Activated CD4-positive, alpha-beta T cell treated with anti-CD3 and anti-CD28 coated beads for 36 hours (primary cell): ENCODE results near the gene CMC2. TPM values are rescaled to one million over a fixed set of nuclear protein-coding genes. Genes with fewer than 3 reads are reported as not detected.

Experiments used
- ATAC-seq: fragments of 200-7000 bp; cut with Tn5 transposase; one replicate; pipeline ENCODE4 v1.10.0; 2021; ENCODE audit warnings: mild to moderate bottlenecking, moderate library complexity
- CTCF ChIA-PET: fragments of 350-600 bp; sonication (Branson Sonifier 250); formaldehyde crosslinking; loops from one replicate; lab custom pipeline; 2021; ENCODE audit warnings: antibody characterized with exemption; lab: Charles Lee
- POLR2A ChIA-PET: fragments of 350-600 bp; sonication (Branson Sonifier 250); formaldehyde crosslinking; loops from one replicate; lab custom pipeline; 2021; ENCODE audit warnings: antibody characterized with exemption, inconsistent platforms; lab: Charles Lee
- DNase-seq: peaks from one replicate; pipeline ENCODE4 v3.0.0-alpha.2; 2020
- H3K27ac Mint-ChIP-seq: one replicate; pipeline ENCODE4 v1.8.0; 2021; ENCODE audit warnings: mixed read lengths
- H3K27me3 Mint-ChIP-seq: one replicate; pipeline ENCODE4 v1.8.0; 2021; ENCODE audit warnings: mixed read lengths
- H3K36me3 Mint-ChIP-seq: one replicate; pipeline ENCODE4 v1.8.0; 2021; ENCODE audit warnings: low read depth, mixed read lengths
- H3K4me1 Mint-ChIP-seq: one replicate; pipeline ENCODE4 v1.8.0; 2021; ENCODE audit warnings: mixed read lengths
- H3K4me3 Mint-ChIP-seq: one replicate; pipeline ENCODE4 v1.8.0; 2021; ENCODE audit warnings: mild to moderate bottlenecking, moderate library complexity, mixed read lengths
- H3K9me3 Mint-ChIP-seq: one replicate; pipeline ENCODE4 v1.8.0; 2021; ENCODE audit warnings: low read depth, mixed read lengths
- intact Hi-C, 2 experiments: fragments of 100-400 bp; cut with DNase I in 1 of 2; cut with micrococcal nuclease in 1 of 2; formaldehyde crosslinking; loops; one replicate each; pipeline versions ENCODE4 v1.14.2 to v1.15.1; 2022 to 2024; cut with DNase I, micrococcal nuclease
- total RNA-seq, 2 experiments: library from RNA; stranded (reverse); gene quantifications; one replicate each; pipeline ENCODE4 v1.2.3, GENCODE V29; 2021

Gene CMC2
- total RNA-seq, 2 experiments from 2014 or later, result 100.0 to 114 TPM

DNA sequence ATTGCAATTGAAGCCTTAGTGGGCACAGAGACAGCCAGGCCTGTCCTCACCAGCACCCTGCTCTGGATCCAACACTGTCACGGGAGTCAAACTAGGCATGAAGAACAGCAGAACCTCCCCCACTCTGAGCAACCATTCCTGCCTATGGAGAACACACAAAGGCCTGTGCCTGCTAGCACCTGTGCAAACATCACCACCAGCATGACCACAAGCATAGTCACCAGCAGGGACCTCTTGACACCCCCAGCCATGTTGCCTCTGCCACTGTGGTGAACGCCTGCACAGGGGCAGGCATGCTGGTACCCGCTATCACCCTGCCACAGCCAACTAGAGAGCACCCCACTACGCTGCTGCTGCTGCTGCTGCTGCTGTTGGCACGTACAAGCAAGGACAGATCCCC lies 51.7 kb downstream of the CMC2 start:
- ATAC-seq, result no peak
- H3K27me3 Mint-ChIP-seq, result no peaks in the 10 kb centered on the region
- H3K36me3 Mint-ChIP-seq, result peaks cover 6% of the 10 kb centered on the region
- no peak for DNase-seq
- peaks cover 38% of the 10 kb centered on the region for H3K9me3 Mint-ChIP-seq
- H3K4me1 Mint-ChIP-seq, result no peaks in the 10 kb centered on the region
- H3K27ac Mint-ChIP-seq, result no peak overlapping the region
- intact Hi-C loops, result no loop called here
- ChIA-PET CTCF (no interaction called here), POLR2A (no interaction called here)
- no peak overlapping the region for H3K4me3 Mint-ChIP-seq

DNA sequence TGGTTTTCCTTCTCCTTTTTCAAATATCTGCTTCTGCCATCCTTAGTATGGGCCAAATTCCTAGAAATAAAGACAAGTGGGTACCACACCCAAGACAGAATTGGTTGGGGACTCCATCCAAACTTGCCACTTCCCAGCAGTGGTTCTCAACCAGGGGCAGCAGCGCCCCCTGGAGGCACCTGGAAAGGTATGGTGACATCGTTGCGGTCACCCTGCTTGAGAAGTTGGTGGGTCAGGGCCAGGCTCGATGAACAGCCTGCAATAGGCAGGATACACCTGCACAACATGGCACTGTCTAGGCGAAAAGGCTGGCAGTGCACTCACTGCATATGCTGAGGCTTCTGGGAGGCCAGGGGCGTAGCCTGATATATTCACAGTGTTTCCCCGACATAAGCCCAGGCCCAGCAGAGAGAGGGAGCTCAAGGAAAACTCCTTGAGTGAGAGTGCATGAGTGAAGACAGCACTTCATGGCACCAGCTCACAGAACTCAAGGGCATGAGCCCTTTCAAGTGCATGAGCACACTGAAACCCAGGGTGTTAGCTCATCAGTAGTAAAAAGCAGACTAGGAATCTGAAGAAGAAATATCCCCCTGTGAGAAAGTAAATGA lies 57.7 kb downstream of the CMC2 start:
- Mint-ChIP-seq H3K27ac (no peak overlapping the region), H3K36me3 (no peaks in the 10 kb centered on the region), H3K4me3 (no peak overlapping the region), H3K27me3 (peaks cover 10% of the 10 kb centered on the region), H3K4me1 (peaks cover 22% of the 10 kb centered on the region), H3K9me3 (no peaks in the 10 kb centered on the region)
- ChIA-PET CTCF (interaction anchor here (0.6 to 1.7 kb wide), 10 partner anchors 11 to 422 kb away, joined by 3 to 11 read pairs (median 3); partner anchors contain the start of gene ATMIN), POLR2A (no interaction called here)
- peak; percentile 62 for ATAC-seq
- intact Hi-C loops, result loop anchor here (1.0 to 5.0 kb wide), 2 partner anchors 25 to 422 kb away; no protein-coding TSS in a partner anchor
- peak; percentile 79 for DNase-seq

DNA sequence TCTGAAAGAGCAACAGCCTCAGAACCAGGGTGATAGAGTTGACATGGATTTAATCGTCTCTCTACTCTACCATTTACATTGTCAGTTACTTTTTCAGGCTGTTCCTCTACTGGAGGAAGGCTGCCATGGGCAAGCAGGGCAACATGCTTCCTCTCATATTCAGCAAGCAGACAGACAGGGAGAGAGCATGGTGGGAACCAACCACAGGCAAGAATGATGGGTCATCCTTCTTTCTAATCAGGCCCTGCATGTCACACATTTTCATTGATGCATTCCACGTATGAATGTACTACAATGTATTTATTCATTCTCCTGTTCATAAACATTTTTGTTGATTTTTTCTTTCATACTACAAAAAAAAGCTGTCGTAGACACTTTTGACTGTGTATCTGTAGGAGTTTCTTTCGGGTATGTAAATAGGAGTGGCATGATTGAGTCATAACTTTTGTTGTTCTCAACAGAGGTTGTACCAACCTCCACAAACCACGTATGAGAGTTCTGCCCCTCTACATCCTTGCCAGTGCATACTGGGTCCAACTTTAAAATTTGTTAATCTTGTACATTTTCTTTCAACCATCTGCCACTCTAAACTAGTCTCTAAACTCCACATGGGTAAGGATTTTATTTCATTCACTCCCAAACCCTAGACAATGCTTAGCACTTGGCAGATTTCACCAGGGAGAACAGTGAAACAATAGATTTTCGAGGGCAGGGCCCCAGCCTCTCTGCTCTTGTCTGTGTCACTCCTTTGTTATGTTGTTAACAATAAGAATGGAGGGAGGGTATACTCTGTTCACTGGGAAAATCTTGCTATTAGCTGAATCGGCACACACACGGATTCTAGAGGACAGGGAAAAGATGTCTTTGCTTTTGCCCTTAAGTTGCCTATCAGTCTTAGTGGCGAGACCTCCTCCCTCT lies 58.7 kb downstream of the CMC2 start:
- DNase-seq, result peak; percentile 18
- Mint-ChIP-seq H3K27ac (peak overlapping the region; percentile 68), H3K27me3 (peaks cover 10% of the 10 kb centered on the region), H3K4me3 (no peak overlapping the region), H3K36me3 (no peaks in the 10 kb centered on the region), H3K4me1 (peaks cover 22% of the 10 kb centered on the region), H3K9me3 (peaks cover 1% of the 10 kb centered on the region)
- ATAC-seq, result peak; percentile 79
- ChIA-PET CTCF (interaction anchor here (0.6 to 1.7 kb wide), 7 partner anchors 13 to 428 kb away, joined by 3 to 11 read pairs (median 3); partner anchors contain the start of gene ATMIN), POLR2A (no interaction called here)
- intact Hi-C loops, result loop anchor here in 1 of 2 experiments (1.0 to 5.0 kb wide), 2 partner anchors 365 to 421 kb away; no protein-coding TSS in a partner anchor

DNA sequence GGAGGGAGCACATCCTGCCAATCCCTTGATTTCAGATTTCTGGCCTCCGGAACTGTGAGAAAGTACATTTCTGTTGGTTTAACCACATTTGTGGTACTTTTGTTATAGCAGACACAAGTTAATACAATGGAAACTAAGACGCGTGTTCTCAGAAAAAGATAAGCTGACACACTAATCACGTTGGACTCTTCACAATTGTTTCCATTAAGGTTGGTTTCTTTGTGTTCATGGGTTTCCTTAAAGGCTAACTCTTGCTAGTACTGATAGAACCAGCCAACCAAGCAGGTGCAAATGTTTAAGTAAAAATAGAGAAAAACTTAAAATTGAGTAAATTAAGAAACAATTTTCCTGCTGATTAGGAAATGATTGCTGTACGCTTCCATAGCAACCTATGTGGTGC lies 59.4 kb downstream of the CMC2 start:
- Mint-ChIP-seq H3K4me3 (no peak overlapping the region), H3K27ac (no peak overlapping the region), H3K9me3 (peaks cover 4% of the 10 kb centered on the region), H3K4me1 (peaks cover 22% of the 10 kb centered on the region), H3K27me3 (peaks cover 10% of the 10 kb centered on the region), H3K36me3 (no peaks in the 10 kb centered on the region)
- ChIA-PET CTCF (interaction anchor here (1.1 kb wide), 1 partner anchor 427 kb away, joined by 3 read pairs; no protein-coding TSS in a partner anchor), POLR2A (no interaction called here)
- no peak for DNase-seq
- intact Hi-C loops, result loop anchor here in 1 of 2 experiments (1.0 to 5.0 kb wide), 2 partner anchors 364 to 420 kb away; no protein-coding TSS in a partner anchor
- ATAC-seq, result peak; percentile 45

DNA sequence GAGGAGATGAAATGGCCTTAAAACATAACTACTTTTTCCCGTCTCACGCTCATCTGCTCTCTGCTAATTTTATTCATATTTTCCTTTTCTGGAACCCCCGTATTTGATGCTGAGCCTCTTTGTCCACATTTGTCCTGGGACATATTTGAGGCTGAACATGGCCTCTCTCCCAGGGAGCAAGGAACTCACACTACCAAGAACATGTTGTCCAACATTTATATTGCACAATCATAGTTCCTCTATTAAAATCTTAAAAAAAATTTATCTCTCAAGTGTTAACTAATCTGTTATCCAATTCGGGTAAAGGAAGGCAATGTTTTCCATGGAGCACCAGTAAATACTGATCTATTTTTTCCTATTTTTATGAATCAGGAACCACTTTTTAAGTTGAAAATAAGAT lies 60.2 kb downstream of the CMC2 start:
- ATAC-seq (no peak), DNase-seq (no peak)
- Mint-ChIP-seq H3K27ac (no peak overlapping the region), H3K9me3 (peaks cover 4% of the 10 kb centered on the region), H3K27me3 (peaks cover 10% of the 10 kb centered on the region), H3K4me1 (peaks cover 22% of the 10 kb centered on the region), H3K36me3 (no peaks in the 10 kb centered on the region), H3K4me3 (no peak overlapping the region)
- CTCF ChIA-PET, result no interaction called here
- POLR2A ChIA-PET, result no interaction called here
- intact Hi-C loops, result loop anchor here in 1 of 2 experiments (5.0 kb wide), 1 partner anchor 419 kb away; no protein-coding TSS in a partner anchor

DNA sequence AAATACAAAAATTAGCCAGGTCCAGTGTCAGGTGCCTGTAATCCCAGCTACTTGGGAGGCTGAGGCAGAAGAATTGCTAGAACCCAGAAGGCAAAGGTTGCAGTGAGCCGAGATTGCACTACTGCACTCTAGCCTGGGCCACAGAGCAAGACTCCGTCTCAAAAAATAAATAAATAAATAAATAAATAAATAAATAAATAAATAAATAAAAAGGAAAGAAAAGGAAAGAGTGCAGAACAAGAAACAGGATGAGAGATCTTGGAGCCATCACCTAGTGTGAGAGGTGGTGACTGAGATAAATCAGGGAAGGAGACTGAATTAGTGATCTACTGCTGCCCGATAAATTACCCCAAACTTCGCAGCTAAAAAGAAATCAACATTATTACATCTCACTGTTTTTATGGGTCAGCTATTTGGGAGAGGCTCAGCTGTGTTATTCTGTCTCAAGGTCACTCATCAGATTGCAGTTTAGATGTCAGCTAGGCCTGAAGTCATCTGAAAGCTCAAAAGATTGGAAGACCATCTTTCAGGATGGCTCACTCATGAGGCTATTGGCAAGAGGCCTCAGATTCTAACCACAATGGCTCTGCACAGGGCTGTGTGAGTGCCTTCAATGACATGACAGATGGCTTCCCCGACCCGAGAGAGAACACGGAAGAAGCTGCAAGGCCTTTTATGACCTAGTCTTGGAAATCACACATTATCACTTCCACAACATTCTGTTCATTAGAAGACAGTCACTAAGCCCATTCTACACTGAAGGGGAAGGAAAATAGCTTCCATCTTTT lies 66.4 kb downstream of the CMC2 start:
- Mint-ChIP-seq H3K27ac (no peak overlapping the region), H3K27me3 (peaks cover 11% of the 10 kb centered on the region), H3K36me3 (no peaks in the 10 kb centered on the region), H3K4me3 (no peak overlapping the region), H3K9me3 (peaks cover 4% of the 10 kb centered on the region), H3K4me1 (no peaks in the 10 kb centered on the region)
- intact Hi-C loops, result no loop called here
- ChIA-PET POLR2A (no interaction called here), CTCF (interaction anchor here (1.0 kb wide), 1 partner anchor 16 kb away, joined by 3 read pairs; no protein-coding TSS in a partner anchor)
- no peak for ATAC-seq
- no peak for DNase-seq

DNA sequence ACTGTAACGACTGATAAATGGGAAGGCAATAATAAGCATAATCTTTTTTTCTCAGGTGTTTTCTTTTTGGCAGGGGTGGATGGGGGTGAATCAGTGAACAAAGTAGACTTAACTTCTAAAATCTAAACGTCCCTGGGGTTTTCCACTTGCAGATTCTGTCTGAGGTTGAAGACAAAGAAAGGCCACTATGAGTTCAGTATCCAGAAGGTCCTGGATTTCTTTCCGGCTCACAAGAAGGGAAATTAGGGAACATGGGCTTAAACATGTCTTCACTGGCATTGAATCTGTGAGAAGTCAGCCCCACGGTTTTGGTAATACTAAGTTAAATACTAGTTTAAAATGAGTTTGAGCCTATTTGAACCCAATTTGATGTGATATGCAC lies 67.8 kb downstream of the CMC2 start:
- ATAC-seq, result no peak
- H3K27ac Mint-ChIP-seq, result no peak overlapping the region
- H3K4me3 Mint-ChIP-seq, result no peak overlapping the region
- no peaks in the 10 kb centered on the region for H3K4me1 Mint-ChIP-seq
- peaks cover 4% of the 10 kb centered on the region for H3K9me3 Mint-ChIP-seq
- no peaks in the 10 kb centered on the region for H3K36me3 Mint-ChIP-seq
- POLR2A ChIA-PET, result no interaction called here
- H3K27me3 Mint-ChIP-seq, result peaks cover 22% of the 10 kb centered on the region
- no peak for DNase-seq
- intact Hi-C loops, result no loop called here
- CTCF ChIA-PET, result interaction anchor here (0.6 to 1.5 kb wide), 2 partner anchors 10 to 165 kb away, joined by 3 to 4 read pairs; no protein-coding TSS in a partner anchor

DNA sequence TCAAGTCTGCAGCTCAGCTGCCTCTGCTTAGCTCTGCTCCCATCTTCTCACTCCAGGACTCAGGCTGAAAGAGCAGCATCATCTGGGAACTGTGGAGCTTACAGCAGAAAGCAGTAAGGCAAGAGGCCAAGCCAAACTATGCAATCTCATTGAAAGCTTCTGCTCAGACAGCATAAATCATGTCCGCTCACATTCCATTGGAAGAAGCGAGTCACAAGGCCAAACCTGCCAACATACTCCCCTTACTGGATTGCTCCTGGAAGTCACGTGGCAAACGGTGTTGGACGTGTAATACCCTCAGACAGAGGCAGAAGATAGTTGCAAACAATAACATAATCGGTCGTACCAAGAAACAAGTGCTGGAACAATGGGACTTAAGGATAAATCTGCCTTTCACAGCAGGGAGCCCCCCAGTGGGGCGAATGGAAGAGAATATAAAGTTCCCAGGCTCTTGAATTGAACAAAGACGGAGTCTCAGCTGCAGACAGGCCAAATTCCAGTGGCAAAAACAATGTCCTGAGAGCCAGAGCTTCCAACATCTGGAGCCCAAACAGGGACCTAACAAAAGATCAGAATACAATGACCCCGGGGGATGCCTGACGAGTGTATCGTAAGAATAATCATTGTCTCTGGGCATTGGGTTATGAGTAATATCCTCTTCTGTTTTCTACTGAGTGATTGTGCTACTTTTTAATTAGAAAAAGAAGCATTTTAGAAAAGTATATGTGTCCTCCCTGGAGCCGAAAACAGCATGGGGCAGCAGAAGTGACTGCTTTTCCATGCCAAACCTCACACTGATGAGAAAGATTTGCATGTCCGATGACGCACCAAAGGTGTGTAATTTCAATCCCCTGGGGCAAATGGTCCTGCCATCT lies 68.4 kb downstream of the CMC2 start:
- POLR2A ChIA-PET, result no interaction called here
- Mint-ChIP-seq H3K36me3 (no peaks in the 10 kb centered on the region), H3K9me3 (peaks cover 4% of the 10 kb centered on the region), H3K4me1 (no peaks in the 10 kb centered on the region), H3K27ac (no peak overlapping the region), H3K4me3 (no peak overlapping the region), H3K27me3 (peaks cover 28% of the 10 kb centered on the region)
- intact Hi-C loops, result no loop called here
- no peak for ATAC-seq
- no peak for DNase-seq
- CTCF ChIA-PET, result interaction anchor here (0.6 to 1.5 kb wide), 2 partner anchors 11 to 165 kb away, joined by 3 to 4 read pairs; no protein-coding TSS in a partner anchor

DNA sequence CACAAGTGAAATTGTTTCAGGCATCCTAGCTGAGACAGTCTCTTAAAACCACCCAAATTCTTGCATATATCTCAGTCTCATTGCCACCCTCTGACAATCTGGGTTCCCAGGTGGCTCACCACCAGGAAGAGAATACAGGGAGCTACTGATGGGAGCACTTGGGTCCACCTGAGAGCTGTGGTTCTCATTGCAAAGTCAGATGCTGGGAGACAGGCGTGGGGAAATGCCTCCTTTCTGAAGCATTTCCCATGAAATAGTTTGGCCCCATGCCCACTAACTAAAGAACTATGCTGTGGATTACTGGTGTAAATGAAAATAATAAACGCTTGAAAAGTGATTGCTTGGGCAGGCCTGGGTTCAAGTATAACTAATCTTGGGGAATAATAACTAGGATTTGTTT lies 70.3 kb downstream of the CMC2 start:
- no peaks in the 10 kb centered on the region for H3K36me3 Mint-ChIP-seq
- DNase-seq, result no peak
- H3K4me3 Mint-ChIP-seq, result no peak overlapping the region
- peaks cover 38% of the 10 kb centered on the region for H3K27me3 Mint-ChIP-seq
- H3K4me1 Mint-ChIP-seq, result peaks cover 9% of the 10 kb centered on the region
- POLR2A ChIA-PET, result no interaction called here
- ATAC-seq, result no peak
- CTCF ChIA-PET, result no interaction called here
- H3K9me3 Mint-ChIP-seq, result no peaks in the 10 kb centered on the region
- intact Hi-C loops, result no loop called here
- no peak overlapping the region for H3K27ac Mint-ChIP-seq

DNA sequence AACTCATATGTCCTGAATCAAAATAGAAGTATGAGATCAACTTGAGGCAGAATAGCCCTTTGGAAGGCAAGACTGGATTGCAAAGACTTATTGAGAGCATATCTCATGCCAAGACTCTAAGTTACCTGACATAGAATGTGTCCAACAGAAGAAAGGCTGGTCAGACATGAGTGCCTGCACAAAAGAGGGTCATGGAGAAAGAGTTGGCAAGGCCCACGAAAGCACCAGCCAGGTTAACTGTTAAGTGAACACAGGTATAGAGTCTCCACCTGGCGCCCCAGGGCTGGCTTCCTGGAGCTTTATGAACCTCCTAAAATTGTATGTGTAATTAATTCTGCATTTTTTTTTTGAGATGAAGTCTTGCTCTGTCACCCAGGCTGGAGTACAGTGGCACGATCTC lies 71.0 kb downstream of the CMC2 start:
- CTCF ChIA-PET, result interaction anchor here (0.7 kb wide), 1 partner anchor 12 kb away, joined by 3 read pairs; no protein-coding TSS in a partner anchor
- ATAC-seq (no peak), DNase-seq (no peak)
- Mint-ChIP-seq H3K27ac (no peak overlapping the region), H3K9me3 (no peaks in the 10 kb centered on the region), H3K36me3 (no peaks in the 10 kb centered on the region), H3K4me3 (no peak overlapping the region), H3K27me3 (peaks cover 44% of the 10 kb centered on the region), H3K4me1 (peaks cover 9% of the 10 kb centered on the region)
- intact Hi-C loops, result no loop called here
- POLR2A ChIA-PET, result no interaction called here
